HG03066 (cell line): ENCODE data around the gene INTS6.

ENCODE experiments used
- ATAC-seq: cut with Tn5 transposase; IDR thresholded peaks from one replicate; pipeline ENCODE4 v1.9.1; 2021; ENCODE audit warnings: low read depth; ENCODE audit not compliant: unreplicated experiment

INTS6 gene

GRCh38 chr13:51355217-51355616 is 97.6 kb downstream of the INTS6 start:
- no peak for ATAC-seq

- no peak for ATAC-seq
These were observed 103.8 kb downstream of the INTS6 start for GRCh38 chr13:51349016-51349415.

- no peak for ATAC-seq
These were observed 104.5 kb downstream of the INTS6 start for GRCh38 chr13:51348069-51348967.

- no peak for ATAC-seq
These were observed 105.7 kb downstream of the INTS6 start for GRCh38 chr13:51347099-51347498.

DNA sequence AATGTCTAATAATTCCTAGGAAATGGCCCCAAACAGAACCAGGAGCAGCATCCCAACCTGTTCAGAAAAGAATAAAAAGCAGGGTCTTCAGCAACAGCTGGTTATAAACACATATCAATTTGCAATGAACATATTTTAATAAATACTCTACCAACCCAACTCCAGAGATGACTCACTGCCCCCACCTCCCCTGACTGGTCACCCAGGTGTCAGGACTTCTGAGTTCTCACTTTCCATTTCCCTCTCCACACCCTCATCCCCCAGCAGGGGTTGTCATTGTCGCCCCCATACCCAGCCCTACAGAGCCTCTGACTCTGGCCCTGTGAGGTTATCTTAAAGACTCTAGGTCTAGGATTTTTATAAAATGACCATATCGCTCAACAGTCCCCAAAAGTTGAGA is 106.4 kb downstream of the INTS6 start:
- no peak for ATAC-seq

GRCh38 chr13:51343475-51343874 is 109.4 kb downstream of the INTS6 start:
- no peak for ATAC-seq

DNA sequence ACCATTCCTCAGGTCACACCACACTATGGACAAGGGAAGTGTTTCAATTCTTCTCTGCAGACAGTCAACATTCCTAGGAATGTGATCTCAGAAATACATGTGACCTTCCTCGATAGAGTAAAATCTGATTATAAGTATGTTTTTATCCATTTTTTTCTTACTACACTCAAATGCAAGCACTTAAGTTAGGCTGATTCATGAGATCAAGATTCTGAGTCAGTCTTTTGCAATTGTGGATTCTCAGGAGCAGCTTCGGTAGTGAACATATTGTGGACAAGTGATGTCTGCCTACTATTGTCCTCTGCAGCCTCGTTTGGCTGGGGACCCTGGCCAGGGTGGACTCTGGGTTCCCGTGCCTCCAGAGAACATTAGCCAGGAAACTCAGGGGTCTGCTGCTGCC is 110.1 kb downstream of the INTS6 start:
- no peak for ATAC-seq

GRCh38 chr13:51341791-51342190 is 111.0 kb downstream of the INTS6 start:
- ATAC-seq, result no peak

- no peak for ATAC-seq
These were observed 111.6 kb downstream of the INTS6 start for GRCh38 chr13:51341232-51341631.

- no peak for ATAC-seq
These were observed 112.7 kb downstream of the INTS6 start for GRCh38 chr13:51339952-51340732.

- no peak for ATAC-seq
These were observed 113.5 kb downstream of the INTS6 start, which contains the start of gene SERPINE3 for GRCh38 chr13:51339354-51339753. TSS of gene SERPINE3 (plus strand) at chr13:51339691. CDS start at chr13:51341092, 1,401 bp downstream.

GRCh38 chr13:51336746-51337145 is 116.1 kb downstream of the INTS6 start:
- no peak for ATAC-seq

DNA sequence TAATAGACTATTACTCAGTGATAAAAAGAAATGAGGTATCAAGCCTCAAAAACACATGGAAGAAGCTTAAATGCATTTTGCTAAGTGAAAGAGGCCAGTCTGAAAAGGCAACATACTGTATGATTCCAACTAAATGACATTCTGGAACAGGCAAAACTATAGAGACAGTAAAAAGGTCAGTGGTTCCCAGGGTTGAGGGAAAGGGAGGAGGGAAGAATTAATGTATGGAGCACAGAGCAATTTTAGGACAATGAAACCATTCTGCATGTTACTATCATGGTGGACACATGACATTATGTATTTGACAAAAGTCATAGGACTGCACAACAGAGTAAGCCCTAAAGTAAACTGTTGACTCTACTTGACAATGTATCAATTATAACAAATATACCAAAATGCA is 119.0 kb downstream of the INTS6 start:
- ATAC-seq, result no peak

DNA sequence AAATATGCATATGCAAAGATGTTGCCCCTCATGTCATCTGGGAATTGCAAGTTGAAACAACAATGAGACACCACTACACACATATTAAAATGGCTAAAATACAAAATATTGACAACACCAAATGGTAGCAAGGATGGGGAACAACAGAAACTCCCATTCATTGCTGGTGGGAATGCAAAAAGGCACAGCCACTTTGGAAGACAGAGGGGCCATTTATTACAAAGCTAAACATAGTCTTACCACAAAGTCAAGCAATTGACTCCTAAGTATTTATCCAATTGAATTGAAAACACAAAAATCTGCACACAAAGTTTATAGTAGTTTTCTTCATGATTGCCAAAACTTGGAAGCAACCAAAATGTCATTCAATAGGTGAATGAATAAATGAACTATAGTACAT is 119.4 kb downstream of the INTS6 start:
- ATAC-seq, result no peak

DNA sequence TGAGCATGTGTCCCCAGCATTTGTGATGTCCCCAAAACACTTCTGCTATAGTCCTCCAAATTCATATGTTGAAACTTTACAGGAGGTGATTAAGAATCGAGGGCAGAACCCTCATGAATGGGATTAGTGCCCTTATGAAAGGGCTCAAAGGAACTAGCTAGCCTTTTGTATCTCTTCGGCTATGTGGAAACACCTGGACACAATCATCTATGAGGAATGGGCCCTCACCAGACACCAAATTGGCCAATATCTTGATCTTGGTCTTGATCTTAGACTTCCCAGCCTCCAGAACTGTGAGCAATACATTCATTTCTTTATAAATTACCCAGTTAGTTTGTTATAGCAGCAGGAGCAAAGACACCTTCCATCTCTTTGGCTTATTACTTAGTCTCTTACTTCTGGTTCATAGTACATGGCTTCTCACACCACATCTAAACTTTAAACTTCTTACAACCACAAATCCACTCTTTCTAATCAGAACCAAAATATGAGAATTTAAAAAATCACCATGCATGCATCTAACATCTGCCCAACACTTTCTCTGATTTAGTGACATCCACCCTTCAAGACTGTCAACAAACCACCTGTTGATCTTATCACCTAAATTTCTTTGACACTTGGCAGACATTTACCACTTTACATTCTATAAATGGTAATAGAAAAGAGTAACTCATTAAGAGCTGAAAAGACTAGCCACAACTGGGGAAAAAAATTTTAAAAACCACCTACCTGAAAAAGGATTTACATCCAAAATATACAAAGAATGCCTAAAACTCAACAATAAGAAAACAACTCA is 120.1 kb downstream of the INTS6 start:
- ATAC-seq, result no peak

- ATAC-seq, result peak; percentile 65
These were observed 121.4 kb downstream of the INTS6 start for GRCh38 chr13:51331354-51331861.

- peak; percentile 44 for ATAC-seq
These were observed 122.0 kb downstream of the INTS6 start for GRCh38 chr13:51330791-51331190.

GRCh38 chr13:51329606-51330005 is 123.2 kb downstream of the INTS6 start:
- ATAC-seq, result no peak

- no peak for ATAC-seq
These were observed 124.3 kb downstream of the INTS6 start for GRCh38 chr13:51328488-51328887.

DNA sequence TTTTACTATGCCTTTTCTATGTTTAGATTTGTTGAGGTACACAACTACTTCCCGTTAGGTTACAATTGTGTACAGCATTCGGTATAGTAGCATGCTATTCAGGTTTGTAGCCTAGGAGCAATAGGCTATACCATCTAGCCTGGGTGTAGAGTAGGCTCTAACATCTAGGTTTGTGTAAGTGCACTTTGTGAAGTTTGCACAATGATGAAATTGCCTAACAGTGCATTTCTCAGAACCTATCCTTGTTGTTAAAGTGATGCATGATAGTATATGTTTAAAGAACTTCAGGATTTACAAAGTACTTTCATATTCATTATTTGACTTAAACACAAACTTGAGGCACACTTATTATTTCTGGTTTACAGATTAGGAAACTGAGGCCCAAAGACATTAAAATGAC is 124.9 kb downstream of the INTS6 start:
- ATAC-seq, result no peak

GRCh38 chr13:51326777-51327176 is 126.1 kb downstream of the INTS6 start:
- no peak for ATAC-seq
